Activated T-cell treated with anti-CD3 and anti-CD28 coated beads, Interleukin-2, amount 50 U/mL, for 1 hour (primary cell): Measurements from ENCODE around the gene ARFRP1.
"Not testable (repeated sequence)": the region's sequence is repeated elsewhere in the genome, so short reads cannot be mapped to it uniquely, and the experiment has no call there.

Experiments
- DNase-seq: peaks from one replicate; pipeline ENCODE4 v3.0.0-alpha.2; 2020

ARFRP1 gene

GRCh38 chr20:63653041-63653973 lies 54.5 kb downstream of the ARFRP1 start, which contains the start of gene STMN3:
STMN3 (minus strand) TSS chr20:63653424; CDS start chr20:63653345, 79 bp downstream.
- peak; percentile 73 for DNase-seq

- peak; percentile 67 for DNase-seq
These were observed 55.4 kb downstream of the ARFRP1 start for GRCh38 chr20:63652192-63652980.

- no peak for DNase-seq
These were observed 55.9 kb downstream of the ARFRP1 start for GRCh38 chr20:63651942-63652191.

GRCh38 chr20:63650486-63650885 lies 57.3 kb downstream of the ARFRP1 start:
- not testable (repeated sequence) for DNase-seq

- no peak for DNase-seq
These were observed 58.7 kb downstream of the ARFRP1 start for GRCh38 chr20:63648895-63649589.
